GM21723 (cell line): ENCODE measurements around the gene KLHL1.

Experiments used
- ATAC-seq: cut with Tn5 transposase; IDR thresholded peaks from one replicate; pipeline ENCODE4 v1.9.1; 2021; ENCODE audit warnings: mild to moderate bottlenecking, moderate library complexity; ENCODE audit not compliant: unreplicated experiment

Gene KLHL1

DNA sequence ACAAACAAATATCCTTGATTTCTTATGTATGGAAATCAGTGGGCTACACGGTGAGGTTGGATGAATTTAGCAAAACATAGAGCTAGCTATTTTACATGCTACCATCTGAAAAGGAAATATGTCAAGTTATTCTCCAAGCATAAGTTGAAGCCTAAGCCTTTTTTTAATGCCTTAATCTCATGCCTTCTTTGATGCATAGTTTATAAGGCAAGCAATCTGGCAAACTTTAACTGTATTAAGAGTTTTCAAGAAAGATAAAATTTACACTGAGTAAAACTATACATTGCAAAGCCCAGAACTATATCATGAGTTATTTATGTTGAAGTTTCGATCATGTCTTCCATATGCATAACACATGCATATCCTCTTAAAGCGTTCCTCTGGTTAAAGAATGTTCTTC lies 85.6 kb downstream of the KLHL1 start:
- no peak for ATAC-seq

DNA sequence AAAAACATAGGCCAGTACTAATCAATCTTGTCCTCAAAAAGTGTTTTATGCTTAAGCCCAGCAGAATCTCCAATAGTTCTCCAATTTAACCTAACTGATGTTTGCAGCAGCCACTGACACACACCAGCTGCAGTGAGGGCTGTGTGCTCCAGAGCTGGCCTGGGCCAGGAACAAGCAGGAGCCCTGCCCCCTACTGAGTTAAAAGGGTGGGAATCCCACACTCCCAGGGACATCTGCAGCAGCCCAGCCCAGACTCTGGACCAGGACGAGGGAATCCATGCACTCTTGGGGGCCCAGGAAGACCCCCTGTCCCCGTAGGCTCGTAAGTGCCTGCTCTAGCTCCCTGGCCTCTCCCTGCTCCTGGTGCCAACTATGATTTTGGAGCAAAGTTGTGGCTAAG lies 92.1 kb downstream of the KLHL1 start:
- ATAC-seq = no peak

DNA sequence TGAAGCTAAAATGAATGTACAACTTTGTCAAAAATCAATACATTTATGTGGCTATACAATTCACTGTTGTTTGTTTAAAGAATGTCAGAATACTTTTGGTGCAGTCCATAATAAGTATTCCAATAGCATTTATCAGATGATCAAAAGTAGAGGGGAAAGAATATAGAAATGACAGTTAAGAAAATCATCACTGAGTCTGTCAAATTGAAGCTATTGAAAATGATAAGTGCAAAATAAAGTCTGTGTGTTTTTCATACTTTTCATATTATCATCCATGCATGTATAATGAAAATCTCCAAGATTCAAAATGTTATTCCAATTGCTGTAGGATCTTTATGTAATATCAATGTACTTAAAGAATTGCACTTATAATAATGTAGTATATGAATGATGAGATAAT lies 93.9 kb downstream of the KLHL1 start:
- no peak for ATAC-seq

DNA sequence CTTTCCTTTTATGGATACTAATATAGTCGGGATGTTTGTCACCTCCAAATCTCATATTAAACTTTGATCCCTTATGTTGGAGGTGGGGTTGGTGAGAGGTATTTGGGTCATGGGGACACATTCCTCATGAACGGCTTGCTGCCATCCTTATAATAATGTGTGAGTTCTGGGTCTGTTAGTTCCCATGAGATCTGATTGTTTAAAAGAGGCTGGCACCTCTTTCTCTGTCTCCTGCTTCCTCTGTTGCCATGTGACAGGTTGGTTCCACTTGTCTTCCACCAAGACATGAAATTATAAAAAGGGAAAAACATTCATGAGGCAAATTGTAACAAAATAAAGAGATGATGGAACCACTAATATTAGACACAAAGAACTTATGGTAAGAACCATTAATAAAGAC lies 108.4 kb downstream of the KLHL1 start:
- ATAC-seq = no peak

DNA sequence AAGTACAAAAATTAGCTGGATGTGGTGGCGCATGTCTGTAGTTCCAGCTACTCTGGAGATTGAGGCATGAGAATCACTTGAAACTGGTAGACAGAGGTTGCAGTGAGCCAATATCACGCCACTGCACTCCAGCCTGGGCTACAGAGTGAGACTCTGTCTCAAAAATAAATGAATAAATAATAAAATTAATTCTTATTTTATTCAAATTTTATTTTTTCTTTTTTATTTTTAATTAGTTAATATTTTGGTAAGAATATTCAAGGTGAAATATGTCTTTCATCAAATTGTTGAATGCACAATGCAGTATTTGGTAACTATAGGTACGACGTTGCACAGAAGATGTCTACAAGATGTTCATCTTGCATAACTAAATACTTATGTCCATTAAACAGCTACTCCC lies 111.2 kb downstream of the KLHL1 start:
- ATAC-seq = no peak

DNA sequence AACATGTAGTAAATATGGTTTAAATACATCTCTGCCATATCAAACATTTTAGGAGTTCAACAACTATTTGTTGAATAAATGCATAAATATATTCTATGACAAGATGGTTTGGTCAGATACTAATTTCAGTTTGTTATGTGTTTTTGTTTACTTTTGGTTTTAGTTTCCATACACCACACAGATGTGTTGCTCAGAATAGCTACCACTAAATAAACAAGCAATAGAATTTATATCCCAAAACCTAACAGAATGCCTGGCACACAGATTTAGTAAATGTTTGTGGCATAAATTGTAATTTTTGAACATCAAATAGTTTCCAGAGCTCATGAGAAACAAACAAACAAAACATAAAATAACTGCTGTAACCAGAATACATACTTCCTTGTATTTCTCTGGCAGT lies 127.5 kb downstream of the KLHL1 start:
- peak; percentile 63 for ATAC-seq

DNA sequence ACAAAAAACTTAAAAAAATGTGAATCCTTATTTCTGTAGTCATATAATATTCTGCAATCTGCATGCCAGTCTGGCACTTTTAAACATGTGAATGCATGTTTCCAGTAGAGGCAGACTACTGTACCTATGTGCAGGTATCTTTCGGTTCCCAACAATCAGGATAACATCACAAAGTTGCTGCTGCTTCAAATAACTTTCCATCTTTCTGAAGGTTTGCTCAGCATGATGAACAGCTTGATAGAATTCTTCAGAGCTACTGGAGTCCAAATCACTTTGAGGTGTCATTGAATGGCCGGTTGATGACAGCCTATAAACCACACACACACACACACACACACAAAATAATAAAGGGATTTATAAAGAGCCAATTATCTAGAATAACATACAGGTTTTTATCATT lies 132.8 kb downstream of the KLHL1 start:
- no peak for ATAC-seq

DNA sequence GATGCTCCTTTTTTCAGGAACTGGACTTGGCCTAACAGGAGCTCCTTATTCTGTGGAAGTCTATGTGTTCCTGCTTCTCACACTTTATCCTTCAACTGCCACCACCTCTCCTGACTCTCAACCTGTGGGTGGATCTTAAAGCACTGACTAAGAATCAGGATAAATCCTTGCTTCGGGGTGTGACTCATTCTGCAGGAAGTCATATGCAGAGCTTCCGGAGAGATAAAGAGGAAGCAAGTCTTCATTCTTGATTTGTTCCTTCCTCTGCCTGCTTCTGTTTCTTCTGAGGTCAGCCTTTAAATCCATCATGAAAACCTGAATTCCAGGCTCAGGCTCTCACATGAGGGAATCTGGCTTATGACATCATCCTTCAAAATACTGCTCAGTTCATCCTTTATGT lies 137.7 kb downstream of the KLHL1 start:
- no peak for ATAC-seq

DNA sequence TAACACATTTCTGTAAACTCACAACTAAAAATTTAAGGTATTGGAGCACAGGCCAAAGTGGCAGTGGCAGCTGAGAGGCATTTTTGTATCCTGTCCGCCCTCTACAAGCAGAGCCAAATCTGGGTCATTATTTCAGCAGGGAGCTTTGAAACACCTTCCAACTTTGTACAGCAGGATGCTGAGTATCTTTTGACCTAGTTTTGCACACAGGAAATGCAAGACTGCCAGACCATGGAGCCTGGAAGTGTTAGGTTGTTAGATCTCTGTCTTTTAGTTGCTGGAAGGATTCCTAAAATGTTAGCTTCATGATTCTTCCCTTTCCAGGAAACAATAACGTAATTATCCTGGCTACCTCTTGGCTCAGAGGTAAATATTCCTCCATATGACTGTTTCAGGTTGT lies 149.2 kb downstream of the KLHL1 start:
- no peak for ATAC-seq

DNA sequence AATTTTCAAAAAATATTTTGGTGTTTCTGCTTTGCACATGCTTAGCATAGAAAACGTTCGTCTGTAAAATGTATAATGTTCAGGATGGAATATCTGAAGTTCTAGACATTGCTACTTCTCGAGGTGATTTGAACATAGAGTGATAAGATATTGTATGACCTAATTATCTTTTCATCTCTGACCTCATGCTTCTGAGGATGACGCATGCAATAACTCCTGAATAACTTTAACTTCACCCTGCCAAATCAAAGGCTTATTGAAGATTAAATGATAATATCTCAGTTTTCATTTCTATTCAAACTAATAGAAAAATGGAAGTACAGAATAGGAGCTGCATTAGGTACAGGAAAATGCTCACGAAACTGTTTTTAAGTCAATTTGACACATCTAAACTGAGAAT lies 151.4 kb downstream of the KLHL1 start:
- no peak for ATAC-seq

DNA sequence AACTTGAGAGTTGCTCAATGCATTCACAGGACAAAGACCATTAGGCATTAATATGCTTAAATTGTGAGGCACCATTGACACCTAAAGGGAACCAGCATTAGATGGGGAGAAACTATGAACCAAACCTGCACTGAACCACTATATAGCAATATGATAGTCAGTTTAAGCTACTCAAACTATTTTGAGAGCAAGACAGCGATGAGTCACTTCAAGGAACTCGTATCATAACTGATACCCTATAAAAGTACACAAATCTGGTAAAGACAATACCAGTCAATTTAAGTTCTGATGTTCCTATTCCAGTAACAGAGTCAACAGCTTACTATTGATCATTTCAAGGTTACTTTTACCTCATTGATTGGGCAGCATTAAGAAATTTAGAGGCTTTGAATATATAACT lies 151.9 kb downstream of the KLHL1 start:
- ATAC-seq = no peak

DNA sequence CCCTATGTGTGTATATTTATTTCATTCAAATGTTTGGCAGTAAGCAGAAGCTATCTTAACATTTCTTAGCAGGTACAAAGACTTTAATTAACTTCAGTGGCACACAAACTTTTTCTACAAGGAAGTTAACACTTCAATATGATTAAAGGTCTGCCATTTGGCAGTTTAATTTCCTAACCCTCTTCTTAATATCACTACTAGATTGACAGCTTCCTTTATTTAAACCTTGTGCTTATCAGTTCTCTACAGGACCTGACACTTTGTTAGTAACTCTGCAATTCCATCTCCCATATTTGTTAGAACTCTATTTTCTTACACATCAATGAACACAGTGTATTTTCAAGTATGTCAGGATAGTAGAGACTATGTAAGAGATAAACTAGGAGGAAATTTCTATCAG lies 153.0 kb downstream of the KLHL1 start:
- no peak for ATAC-seq

DNA sequence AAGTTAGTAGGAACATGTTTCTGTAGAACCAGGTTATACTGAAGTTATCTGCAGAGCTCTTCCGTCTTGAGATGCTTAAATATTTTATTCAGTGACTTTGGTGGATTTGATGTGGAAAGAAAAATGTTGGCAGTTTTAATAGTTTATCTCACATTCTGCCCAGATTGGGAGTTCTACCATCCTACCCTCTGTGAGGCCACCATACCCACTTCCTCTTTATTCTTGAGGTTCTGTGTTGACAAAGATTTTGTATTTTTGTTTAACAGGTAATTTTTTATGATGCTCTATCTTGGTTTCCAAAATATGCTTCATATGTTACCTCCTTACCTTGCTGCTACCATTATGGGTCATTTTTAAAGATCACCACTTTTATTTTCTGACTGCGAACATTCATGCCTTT lies 156.8 kb downstream of the KLHL1 start:
- ATAC-seq = no peak

DNA sequence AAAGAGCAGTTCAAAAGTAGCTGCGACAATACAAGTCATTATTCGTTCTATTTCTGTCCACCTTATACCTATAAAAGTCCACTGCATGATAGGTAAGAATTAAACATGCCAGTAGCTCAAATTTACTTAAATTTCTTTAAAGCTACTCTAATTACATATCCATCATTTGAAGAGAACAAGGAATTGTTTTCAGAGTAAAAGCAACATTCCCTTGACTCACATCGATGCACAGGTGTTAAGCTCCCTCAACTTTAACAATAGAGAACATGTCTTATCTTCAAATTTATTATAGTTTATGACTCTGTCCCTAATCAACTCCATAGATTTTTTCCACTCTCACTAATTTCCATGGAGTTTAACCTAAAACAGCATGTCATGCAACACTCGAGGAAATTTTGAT lies 158.1 kb downstream of the KLHL1 start:
- no peak for ATAC-seq

DNA sequence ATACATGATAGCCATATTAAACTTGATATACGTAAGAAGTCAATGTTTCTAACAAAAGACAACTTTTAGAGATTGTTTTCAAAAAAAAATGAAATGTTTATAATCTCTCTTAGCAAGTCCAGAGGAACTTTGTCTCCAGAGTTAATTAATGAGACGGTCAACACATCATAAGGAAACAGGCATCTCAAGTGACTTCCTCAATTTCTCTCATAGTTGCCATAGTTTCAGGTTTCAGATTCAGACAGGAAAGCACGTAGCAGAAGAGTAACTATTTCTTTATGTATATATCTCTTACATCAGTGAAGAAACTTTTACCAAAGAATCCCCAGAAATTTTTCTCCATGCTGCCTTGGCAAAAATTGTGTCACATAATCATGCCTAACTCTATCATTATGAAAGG lies 160.2 kb downstream of the KLHL1 start:
- peak; percentile 99 for ATAC-seq

DNA sequence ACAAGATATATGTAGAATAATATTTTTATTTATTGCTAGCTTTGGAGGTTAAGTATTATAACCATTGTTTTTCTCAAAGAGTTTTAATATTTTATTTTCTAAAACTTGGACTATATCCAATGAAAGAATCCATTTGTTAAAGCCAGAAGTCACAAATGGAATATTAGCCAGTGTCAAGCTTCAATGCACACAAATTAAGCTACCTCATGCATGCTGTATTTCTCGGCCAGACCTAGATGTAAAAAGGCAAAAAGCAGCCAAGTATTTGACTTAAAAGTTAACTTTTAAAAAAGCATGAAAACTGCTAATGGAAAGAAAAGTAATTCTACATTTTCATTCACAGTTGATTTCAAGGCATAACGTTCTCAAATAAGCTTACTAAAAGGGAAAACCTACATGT lies 160.7 kb downstream of the KLHL1 start:
- peak; percentile 24 for ATAC-seq

DNA sequence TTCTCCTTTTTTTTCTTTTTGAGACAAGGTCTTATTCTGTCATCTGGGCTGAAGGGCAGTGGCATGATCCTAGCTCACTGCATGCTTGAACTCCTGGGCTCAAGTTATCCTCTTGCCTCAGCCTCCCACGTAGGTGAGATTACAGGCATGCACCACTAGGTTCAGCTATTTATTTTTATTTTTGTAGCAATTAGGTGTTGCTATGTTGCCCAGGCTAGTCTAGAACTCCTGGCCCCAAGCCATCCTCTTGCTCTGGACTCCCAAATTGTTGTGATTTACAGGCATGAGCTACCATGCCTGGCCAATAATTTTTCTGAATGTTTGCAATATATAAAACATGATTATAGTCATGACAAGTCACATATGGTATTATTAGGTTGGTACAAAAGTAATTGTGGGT lies 161.7 kb downstream of the KLHL1 start:
- ATAC-seq = no peak

DNA sequence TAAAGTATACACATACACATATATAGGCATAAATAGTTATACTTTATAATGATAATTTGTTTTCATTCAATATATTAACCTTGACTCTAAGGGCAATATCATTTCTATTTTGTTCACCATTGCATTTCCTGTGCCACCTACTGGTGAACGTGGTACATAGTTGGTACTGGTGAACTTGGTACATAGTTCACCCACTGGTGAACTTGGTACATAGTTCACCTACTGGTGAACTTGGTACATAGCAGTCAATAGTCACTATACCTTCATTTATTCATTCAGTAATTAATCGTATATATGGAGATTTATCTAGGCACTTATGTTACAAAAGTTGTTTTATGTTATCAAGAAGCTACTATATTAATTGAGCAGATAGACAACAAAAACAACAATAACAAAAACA lies 173.2 kb downstream of the KLHL1 start:
- ATAC-seq = peak; percentile 76

DNA sequence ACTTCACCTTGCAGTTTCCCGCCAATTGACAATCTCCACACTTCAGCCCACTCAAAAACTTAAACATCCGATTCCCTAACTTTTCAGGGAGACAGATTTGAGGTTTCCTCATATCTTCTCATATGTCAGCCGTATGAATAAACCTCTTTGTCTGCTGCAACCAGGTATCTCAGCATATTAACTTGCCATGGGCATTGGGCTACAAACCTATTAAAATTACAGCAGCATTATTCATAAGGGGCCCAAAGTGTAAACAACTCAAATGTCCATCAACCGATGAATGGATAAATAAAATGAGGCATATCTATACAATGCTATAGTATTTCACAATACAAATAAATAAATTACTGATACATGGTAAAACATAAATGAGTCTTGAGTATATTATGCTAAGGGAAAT lies 180.0 kb downstream of the KLHL1 start:
- no peak for ATAC-seq

DNA sequence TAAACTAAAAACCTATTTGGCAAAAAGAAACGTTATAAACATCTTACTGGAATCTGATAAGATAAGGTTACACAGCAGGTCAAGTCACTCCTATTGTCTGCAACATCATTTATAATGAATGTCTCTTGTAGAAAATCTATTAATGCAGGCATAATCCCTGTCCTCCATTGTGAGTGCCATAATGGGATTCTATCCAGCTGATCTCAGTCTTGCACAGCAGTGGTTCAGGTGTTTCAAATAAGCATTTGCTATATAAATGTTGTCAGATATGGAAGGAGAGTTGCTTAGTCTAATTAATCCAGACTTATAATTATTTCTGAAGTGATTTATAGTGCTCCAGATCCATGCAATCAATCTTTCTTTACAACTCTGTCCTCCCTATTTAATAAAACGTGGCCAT lies 187.1 kb downstream of the KLHL1 start:
- no peak for ATAC-seq

DNA sequence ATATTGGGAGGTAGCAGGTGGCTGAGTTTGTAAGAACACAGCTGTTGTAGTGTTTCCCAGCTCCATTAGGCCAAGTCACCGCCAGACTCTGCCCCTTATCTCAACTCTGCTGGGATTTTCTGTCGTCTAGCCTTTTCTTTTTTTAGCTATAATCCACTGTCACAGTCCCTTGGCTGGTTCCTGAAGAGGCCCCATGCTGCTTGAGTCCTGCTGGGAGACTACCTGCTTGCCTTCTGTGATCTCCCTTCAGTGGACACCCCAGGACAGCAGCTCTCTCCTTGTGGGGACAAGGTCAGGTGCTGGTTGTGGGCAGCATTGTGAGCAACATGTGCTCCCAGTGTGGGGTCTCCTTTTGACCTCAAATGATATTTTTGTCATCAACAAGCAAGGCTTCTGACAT lies 195.6 kb downstream of the KLHL1 start:
- ATAC-seq = no peak

DNA sequence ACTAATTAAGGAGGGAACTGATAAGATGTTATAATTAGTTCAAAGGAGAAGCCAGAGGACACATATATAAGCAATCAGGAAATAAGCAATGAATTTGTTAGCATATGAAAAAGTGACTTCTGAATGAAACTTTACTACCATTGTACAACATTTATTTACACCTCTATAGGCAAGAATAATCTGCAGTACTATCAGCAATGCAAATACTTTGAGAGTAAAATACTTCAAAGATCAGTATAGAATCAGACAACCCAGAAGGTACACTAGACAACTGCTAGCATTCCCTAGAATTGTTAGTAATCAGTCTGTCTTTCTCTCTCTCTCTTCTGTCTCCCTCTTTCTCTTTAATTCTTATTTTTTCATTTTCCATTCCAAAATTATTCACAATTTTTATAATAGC lies 197.5 kb downstream of the KLHL1 start:
- no peak for ATAC-seq

DNA sequence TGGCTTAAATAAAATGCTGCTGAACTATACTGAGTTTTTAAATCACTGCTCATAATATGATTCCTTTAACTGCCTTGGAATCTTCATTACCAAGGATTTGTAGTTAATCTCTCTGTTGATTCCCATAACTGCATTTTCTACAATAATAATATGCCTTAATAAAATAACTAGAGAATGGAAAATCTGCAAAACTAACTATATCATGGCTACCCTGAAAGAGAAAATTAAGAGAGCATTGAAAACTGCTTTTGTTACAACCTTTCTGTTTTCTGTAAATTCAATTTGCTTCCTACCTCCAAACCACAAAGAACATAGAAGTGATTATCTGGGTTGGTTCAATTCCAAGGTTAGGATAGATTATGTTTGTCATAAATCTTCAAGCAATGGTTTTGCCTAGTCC lies 203.5 kb downstream of the KLHL1 start:
- no peak for ATAC-seq

DNA sequence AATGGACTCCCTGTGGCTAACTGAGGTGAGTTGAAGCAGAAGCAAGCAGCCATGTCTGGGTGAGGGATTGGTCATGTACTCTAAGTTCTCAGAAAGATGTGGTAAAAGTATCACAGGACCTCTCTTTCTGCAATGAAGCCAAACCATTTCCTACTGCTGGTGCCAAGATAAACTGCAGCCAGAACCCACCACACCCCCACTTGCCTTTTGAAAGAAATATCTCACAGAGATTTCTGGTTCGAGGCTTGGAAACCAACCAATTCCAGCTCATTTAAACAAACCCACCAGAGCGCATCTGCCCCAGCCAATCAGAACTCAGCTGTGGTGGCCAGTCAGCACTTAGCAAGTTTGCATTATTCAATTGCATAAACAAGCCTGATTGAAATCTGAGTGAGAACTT lies 205.2 kb downstream of the KLHL1 start:
- no peak for ATAC-seq
